Fibroblast of the aortic adventitia (primary cell): Measurements from ENCODE around the gene STAB2. TPM values are rescaled to one million over a fixed set of nuclear protein-coding genes. Genes with fewer than 3 reads are reported as not detected.

Experiments
- DNase-seq: peaks from one replicate; pipeline ENCODE4 v3.0.0-alpha.2; 2010; ENCODE audit warnings: low read depth
- H3K4me3 ChIP-seq: 2 replicates; pipeline ENCODE4 v1.5.1; 2011; ENCODE audit warnings: low read depth, mild to moderate bottlenecking, control low read depth, low read length, moderate library complexity
- total RNA-seq: library from RNA; depleted of rRNA; stranded (reverse); fragments of >200 nt; gene quantifications from 2 replicates; pipeline ENCODE4 v1.2.3, GENCODE V29; 2012; ENCODE audit warnings: low replicate concordance
- TF ChIP-seq, protein P1 (sequence below): IDR thresholded peaks from 2 replicates; pipeline ENCODE4 v1.5.1; 2011; ENCODE audit warnings: mild to moderate bottlenecking, low read length, control low read depth, inconsistent platforms; ENCODE audit not compliant: insufficient read depth

Gene STAB2
- total RNA-seq, 1 donor: not detected

- no peak overlapping the region for H3K4me3 ChIP-seq
- DNase-seq: no peak
- TF ChIP-seq, protein P1, sequence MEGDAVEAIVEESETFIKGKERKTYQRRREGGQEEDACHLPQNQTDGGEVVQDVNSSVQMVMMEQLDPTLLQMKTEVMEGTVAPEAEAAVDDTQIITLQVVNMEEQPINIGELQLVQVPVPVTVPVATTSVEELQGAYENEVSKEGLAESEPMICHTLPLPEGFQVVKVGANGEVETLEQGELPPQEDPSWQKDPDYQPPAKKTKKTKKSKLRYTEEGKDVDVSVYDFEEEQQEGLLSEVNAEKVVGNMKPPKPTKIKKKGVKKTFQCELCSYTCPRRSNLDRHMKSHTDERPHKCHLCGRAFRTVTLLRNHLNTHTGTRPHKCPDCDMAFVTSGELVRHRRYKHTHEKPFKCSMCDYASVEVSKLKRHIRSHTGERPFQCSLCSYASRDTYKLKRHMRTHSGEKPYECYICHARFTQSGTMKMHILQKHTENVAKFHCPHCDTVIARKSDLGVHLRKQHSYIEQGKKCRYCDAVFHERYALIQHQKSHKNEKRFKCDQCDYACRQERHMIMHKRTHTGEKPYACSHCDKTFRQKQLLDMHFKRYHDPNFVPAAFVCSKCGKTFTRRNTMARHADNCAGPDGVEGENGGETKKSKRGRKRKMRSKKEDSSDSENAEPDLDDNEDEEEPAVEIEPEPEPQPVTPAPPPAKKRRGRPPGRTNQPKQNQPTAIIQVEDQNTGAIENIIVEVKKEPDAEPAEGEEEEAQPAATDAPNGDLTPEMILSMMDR: no peak
Observed at GRCh38 chr12:103600967-103601728, 14.1 kb downstream of the STAB2 start.

GRCh38 chr12:103620395-103620794 lies 33.3 kb downstream of the STAB2 start:
- H3K4me3 ChIP-seq: no peak overlapping the region
- TF ChIP-seq, protein P1: no peak
- DNase-seq: no peak

DNA sequence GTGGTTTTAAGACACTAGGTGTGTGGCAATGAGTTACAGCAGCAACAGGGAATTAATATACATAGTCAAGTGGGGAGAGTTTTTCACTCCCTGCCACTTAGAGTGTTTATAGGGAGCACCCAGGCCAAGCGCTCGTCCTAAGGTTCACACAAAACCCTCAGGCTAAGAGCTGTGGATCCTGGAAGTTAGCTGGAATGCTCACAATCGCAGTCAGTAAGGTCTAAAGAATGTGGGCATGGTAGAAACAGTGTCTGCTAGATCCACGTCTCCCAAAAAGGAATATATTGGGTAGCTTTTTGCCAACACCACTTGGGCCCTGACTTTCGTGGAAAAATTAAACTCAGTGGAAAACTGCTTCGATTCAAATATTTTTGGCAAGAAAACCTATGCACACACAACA lies 36.6 kb downstream of the STAB2 start:
- no peak overlapping the region for H3K4me3 ChIP-seq
- no peak for DNase-seq
- TF ChIP-seq, protein P1: no peak

GRCh38 chr12:103626498-103626897 lies 39.4 kb downstream of the STAB2 start:
- H3K4me3 ChIP-seq: no peak overlapping the region
- TF ChIP-seq, protein P1: no peak
- no peak for DNase-seq

DNA sequence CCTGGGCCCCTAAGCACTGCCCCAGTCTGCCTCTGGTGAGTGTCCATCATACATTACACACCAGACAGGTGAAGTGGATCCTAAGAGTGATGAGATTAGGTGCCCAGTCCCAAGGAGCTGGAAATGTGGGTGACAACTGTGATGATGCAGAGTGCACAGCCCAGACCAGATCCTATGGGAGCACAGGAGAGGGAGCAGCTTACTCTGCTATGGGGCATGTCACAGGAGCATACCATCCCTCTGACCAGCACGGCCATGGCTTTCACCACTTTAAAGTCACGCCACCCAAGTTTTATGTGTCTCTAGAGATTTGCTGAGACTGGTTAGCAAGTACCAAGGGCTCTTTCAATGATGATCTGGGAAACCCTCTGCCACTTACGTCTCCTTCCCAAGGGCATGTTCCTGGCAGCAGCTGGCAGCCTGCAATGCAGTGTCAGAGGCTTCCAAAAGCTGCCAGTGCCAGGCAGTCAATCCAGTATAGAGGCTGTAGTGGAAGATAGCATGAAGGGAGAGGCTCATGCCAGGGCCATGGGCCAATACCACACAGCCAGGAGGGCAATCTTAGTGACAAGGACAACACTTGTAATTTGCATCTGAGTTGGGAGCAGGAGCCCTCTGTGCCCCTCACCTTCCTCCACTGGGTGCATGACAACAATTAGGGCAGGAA lies 40.2 kb downstream of the STAB2 start:
- TF ChIP-seq, protein P1: no peak
- no peak for DNase-seq
- H3K4me3 ChIP-seq: no peak overlapping the region

GRCh38 chr12:103632554-103633216 lies 45.6 kb downstream of the STAB2 start:
- peak; percentile 51 for DNase-seq
- TF ChIP-seq, protein P1: peak; percentile 93
- H3K4me3 ChIP-seq: no peak overlapping the region
